ENCODE measurements around the gene NAA15.

GRCh38 chr4:139389102-139389501 lies 87.8 kb downstream of the NAA15 start:
- no peak for TF ChIP-seq ZNF302 (tag by site-specific recombination; IDR thresholded peaks at IDR 0.05; ENCODE audit: low read depth)
- TF ChIP-seq ZNF777 (tag by site-specific recombination; IDR thresholded peaks at IDR 0.05; ENCODE audit: borderline replicate concordance), result no peak
- TF ChIP-seq, protein P1, sequence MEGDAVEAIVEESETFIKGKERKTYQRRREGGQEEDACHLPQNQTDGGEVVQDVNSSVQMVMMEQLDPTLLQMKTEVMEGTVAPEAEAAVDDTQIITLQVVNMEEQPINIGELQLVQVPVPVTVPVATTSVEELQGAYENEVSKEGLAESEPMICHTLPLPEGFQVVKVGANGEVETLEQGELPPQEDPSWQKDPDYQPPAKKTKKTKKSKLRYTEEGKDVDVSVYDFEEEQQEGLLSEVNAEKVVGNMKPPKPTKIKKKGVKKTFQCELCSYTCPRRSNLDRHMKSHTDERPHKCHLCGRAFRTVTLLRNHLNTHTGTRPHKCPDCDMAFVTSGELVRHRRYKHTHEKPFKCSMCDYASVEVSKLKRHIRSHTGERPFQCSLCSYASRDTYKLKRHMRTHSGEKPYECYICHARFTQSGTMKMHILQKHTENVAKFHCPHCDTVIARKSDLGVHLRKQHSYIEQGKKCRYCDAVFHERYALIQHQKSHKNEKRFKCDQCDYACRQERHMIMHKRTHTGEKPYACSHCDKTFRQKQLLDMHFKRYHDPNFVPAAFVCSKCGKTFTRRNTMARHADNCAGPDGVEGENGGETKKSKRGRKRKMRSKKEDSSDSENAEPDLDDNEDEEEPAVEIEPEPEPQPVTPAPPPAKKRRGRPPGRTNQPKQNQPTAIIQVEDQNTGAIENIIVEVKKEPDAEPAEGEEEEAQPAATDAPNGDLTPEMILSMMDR (tag by site-specific recombination; IDR thresholded peaks at IDR 0.05), result no peak
